Ishikawa (cell line): ENCODE data around the gene NCOA7.

Experiments
- CEBPB ChIP-seq: IDR thresholded peaks from 2 replicates; pipeline ENCODE4 v1.6.1; 2012
- CREB1 ChIP-seq: IDR thresholded peaks from 2 replicates; pipeline ENCODE4 v1.6.1; 2012; ENCODE audit warnings: low read depth
- EGR1 ChIP-seq: IDR thresholded peaks from 2 replicates; pipeline ENCODE4 v1.6.1; 2012
- EP300 ChIP-seq: IDR thresholded peaks from 2 replicates; pipeline ENCODE4 v1.6.1; 2012; ENCODE audit warnings: borderline replicate concordance
- FOXM1 ChIP-seq: IDR thresholded peaks from 2 replicates; pipeline ENCODE4 v1.6.1; 2012; ENCODE audit warnings: low read depth, borderline replicate concordance
- MAX ChIP-seq: IDR thresholded peaks from 2 replicates; pipeline ENCODE4 v1.6.1; 2012
- NFIC ChIP-seq: IDR thresholded peaks from 2 replicates; pipeline ENCODE4 v1.6.1; 2012
- RAD21 ChIP-seq: IDR thresholded peaks from 2 replicates; pipeline ENCODE4 v1.6.1; 2012; ENCODE audit warnings: low read depth
- REST ChIP-seq: IDR thresholded peaks from 2 replicates; pipeline ENCODE4 v1.6.1; 2012; ENCODE audit warnings: low read depth, mild to moderate bottlenecking
- TAF1 ChIP-seq: IDR thresholded peaks from 2 replicates; pipeline ENCODE4 v1.6.1; 2012; ENCODE audit warnings: low read depth, mild to moderate bottlenecking
- TCF12 ChIP-seq: IDR thresholded peaks from 2 replicates; pipeline ENCODE4 v1.6.1; 2012; ENCODE audit warnings: low read depth
- TEAD4 ChIP-seq: IDR thresholded peaks from 2 replicates; pipeline ENCODE4 v1.6.1; 2012
- USF1 ChIP-seq: IDR thresholded peaks from 2 replicates; pipeline ENCODE4 v1.6.1; 2012
- YY1 ChIP-seq: IDR thresholded peaks from 2 replicates; pipeline ENCODE4 v1.6.1; 2012; ENCODE audit warnings: low read depth
- ZBTB7A ChIP-seq: IDR thresholded peaks from 2 replicates; pipeline ENCODE4 v1.6.1; 2012; ENCODE audit warnings: low read depth

Gene NCOA7

GRCh38 chr6:125832391-125833117 is 41.8 kb downstream of the NCOA7 start:
- TF ChIP-seq TCF12 (no peak), MAX (no peak), TEAD4 (no peak), ZBTB7A (no peak), EP300 (no peak), TAF1 (no peak), USF1 (no peak), FOXM1 (no peak), CEBPB (no peak), CREB1 (no peak), RAD21 (no peak), REST (no peak), EGR1 (no peak), NFIC (no peak), YY1 (no peak)

- TF ChIP-seq EGR1 (no peak), MAX (no peak), TCF12 (no peak), REST (no peak), RAD21 (no peak), CEBPB (no peak), YY1 (no peak)
These were observed 43.6 kb downstream of the NCOA7 start for GRCh38 chr6:125834348-125834747.

GRCh38 chr6:125835221-125835744 is 44.5 kb downstream of the NCOA7 start:
- TF ChIP-seq TEAD4 (no peak), ZBTB7A (no peak)

GRCh38 chr6:125836466-125836865 is 45.7 kb downstream of the NCOA7 start:
- TF ChIP-seq EGR1 = no peak
- no peak for TF ChIP-seq TAF1
- TF ChIP-seq CREB1 = no peak
- TF ChIP-seq ZBTB7A = no peak
- TF ChIP-seq REST = no peak
- TF ChIP-seq NFIC = no peak
- no peak for TF ChIP-seq TCF12
- no peak for TF ChIP-seq CEBPB
- no peak for TF ChIP-seq EP300
- no peak for TF ChIP-seq YY1
- TF ChIP-seq FOXM1 = no peak

- TF ChIP-seq EP300 = no peak
- no peak for TF ChIP-seq REST
- no peak for TF ChIP-seq TAF1
- TF ChIP-seq TCF12 = no peak
These were observed 48.7 kb downstream of the NCOA7 start for GRCh38 chr6:125839471-125839870.
